SU-DHL-6 (cell line): Measurements from ENCODE around the gene ELN.

ENCODE experiments used
- EZH2phosphoT487 ChIP-seq: fragments of 200-600 bp; sonication (generic), shearing (Covaris generic); conservative IDR thresholded peaks from 2 replicates; pipeline ENCODE4 v1.6.1; 2018; ENCODE audit warnings: mild to moderate bottlenecking, antibody characterized with exemption, low read length, moderate library complexity, mixed read lengths
- TF ChIP-seq, protein P1 (sequence below): fragments of 200-600 bp; sonication (generic); IDR thresholded peaks from one replicate; pipeline ENCODE4 v1.5.1; 2017; ENCODE audit warnings: antibody characterized with exemption, mild to moderate bottlenecking, low read length, moderate library complexity; ENCODE audit not compliant: insufficient read depth, poor library complexity, severe bottlenecking

DNA sequence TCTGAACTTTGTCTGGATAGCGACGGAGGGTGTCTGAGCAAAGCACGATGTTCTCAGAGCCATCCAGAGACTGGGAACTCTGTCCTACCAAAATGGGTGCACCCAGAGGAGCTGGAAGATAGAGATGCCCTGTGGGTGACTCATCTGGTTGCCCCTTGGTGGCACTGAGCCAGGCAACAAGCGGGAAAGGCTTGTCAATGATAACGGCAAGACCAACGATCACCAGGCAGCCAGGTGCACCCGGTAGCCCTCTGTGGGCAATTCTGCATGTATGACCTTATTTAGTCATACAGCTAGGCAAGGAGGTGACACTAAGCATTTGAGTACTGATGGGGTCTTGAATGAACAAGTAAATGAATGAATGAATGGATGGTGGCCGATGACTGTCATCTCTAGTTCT, 2.8 kb upstream of the ELN start:
- TF ChIP-seq EZH2phosphoT487 = no peak
- TF ChIP-seq, protein P1, sequence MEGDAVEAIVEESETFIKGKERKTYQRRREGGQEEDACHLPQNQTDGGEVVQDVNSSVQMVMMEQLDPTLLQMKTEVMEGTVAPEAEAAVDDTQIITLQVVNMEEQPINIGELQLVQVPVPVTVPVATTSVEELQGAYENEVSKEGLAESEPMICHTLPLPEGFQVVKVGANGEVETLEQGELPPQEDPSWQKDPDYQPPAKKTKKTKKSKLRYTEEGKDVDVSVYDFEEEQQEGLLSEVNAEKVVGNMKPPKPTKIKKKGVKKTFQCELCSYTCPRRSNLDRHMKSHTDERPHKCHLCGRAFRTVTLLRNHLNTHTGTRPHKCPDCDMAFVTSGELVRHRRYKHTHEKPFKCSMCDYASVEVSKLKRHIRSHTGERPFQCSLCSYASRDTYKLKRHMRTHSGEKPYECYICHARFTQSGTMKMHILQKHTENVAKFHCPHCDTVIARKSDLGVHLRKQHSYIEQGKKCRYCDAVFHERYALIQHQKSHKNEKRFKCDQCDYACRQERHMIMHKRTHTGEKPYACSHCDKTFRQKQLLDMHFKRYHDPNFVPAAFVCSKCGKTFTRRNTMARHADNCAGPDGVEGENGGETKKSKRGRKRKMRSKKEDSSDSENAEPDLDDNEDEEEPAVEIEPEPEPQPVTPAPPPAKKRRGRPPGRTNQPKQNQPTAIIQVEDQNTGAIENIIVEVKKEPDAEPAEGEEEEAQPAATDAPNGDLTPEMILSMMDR = no peak
